ENCODE data around the gene WSB1.

DNA sequence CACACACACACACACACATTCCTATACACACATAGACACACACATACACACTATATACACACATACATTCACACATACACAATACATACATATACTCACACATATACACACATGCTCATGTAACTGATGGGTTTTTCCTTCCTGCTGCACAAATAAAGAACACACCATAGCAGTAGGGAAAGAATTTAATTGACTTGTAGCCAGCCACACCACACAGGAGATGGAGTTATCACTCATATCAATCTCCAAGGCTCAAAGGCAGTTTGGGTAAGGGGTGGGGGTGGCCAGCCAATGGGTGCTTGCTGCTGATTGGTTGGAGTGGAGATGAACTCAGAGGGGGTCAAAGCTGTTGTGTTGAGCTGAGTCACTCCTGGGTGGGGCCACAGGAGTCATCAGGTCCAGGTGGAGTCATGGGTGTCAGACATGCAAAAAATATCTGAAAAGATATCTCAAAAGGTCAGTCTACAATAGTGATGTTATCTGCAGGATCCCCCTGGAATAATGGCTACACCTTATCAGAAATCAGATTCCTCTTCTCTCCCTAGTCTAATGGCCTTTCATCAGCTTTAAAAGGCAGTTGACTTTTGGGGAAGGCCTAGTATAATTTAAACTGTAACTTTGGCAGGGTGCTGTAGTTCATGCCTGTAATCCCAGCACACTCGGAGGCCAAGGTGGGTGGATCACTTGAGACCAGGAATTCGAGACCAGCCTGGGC is 46.1 kb downstream of the WSB1 start:
- TF ChIP-seq, protein P1, sequence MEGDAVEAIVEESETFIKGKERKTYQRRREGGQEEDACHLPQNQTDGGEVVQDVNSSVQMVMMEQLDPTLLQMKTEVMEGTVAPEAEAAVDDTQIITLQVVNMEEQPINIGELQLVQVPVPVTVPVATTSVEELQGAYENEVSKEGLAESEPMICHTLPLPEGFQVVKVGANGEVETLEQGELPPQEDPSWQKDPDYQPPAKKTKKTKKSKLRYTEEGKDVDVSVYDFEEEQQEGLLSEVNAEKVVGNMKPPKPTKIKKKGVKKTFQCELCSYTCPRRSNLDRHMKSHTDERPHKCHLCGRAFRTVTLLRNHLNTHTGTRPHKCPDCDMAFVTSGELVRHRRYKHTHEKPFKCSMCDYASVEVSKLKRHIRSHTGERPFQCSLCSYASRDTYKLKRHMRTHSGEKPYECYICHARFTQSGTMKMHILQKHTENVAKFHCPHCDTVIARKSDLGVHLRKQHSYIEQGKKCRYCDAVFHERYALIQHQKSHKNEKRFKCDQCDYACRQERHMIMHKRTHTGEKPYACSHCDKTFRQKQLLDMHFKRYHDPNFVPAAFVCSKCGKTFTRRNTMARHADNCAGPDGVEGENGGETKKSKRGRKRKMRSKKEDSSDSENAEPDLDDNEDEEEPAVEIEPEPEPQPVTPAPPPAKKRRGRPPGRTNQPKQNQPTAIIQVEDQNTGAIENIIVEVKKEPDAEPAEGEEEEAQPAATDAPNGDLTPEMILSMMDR (IDR thresholded peaks at IDR 0.05): no peak
- TF ChIP-seq POLR2A (IDR thresholded peaks at IDR 0.05): no peak
